Breast epithelium (tissue), 3 donors: ENCODE measurements around the gene KRIT1.

Experiments
- POLR2A ChIP-seq: fragments of 450-650 bp; IDR thresholded peaks from one replicate; pipeline ENCODE4 v1.6.1; 2016; ENCODE audit warnings: antibody characterized with exemption, mild to moderate bottlenecking, moderate library complexity
- TF ChIP-seq, protein P1 (sequence below), 3 donors: fragments of 450-650 bp; IDR thresholded peaks; one replicate each; pipeline ENCODE4 v1.5.1; 2016 to 2017; ENCODE audit warnings: antibody characterized with exemption in 3 of 3, mild to moderate bottlenecking in 3 of 3, moderate library complexity in 3 of 3

DNA sequence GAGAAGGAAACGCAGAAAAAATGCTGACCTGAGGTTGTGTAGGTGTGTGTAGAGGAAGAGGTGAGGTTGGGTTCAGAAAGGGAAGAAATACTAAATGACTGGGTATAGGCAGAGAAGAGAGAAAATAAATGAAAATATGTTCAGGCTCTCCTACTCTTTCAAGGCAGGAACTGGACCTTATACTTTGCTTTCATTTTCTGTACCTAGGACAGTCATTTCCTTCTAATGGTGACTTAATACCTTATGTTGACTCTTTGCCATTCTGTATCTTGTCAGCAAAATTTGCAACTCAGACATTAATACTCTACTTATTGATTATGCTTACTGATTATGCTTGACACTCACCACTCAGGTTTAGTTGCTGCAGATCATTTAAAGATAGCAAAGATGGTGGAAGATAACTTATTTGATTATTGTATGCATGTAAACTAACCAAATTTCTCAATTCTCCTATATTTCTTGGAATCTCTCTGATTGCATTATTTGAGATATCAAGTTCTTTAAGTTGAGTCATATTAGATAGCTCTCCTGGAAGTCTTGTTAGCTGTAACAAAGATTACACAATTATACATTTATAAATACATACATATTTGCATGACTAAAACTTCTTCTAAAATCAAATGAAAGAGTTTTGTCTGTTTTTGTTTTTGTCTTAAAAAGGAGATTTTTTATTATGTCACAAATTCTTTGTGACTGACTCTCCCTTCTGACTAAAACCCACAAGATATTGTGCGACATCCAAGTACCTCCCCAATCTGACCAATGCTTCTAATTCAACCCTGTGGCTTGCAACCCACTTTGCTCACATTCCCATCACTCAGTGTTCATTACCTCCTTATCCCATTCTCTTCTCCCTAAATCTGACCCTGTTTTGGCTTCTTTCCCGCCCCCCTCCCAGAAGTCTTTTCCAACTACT is 86.8 kb downstream of the KRIT1 start:
- TF ChIP-seq, protein P1, sequence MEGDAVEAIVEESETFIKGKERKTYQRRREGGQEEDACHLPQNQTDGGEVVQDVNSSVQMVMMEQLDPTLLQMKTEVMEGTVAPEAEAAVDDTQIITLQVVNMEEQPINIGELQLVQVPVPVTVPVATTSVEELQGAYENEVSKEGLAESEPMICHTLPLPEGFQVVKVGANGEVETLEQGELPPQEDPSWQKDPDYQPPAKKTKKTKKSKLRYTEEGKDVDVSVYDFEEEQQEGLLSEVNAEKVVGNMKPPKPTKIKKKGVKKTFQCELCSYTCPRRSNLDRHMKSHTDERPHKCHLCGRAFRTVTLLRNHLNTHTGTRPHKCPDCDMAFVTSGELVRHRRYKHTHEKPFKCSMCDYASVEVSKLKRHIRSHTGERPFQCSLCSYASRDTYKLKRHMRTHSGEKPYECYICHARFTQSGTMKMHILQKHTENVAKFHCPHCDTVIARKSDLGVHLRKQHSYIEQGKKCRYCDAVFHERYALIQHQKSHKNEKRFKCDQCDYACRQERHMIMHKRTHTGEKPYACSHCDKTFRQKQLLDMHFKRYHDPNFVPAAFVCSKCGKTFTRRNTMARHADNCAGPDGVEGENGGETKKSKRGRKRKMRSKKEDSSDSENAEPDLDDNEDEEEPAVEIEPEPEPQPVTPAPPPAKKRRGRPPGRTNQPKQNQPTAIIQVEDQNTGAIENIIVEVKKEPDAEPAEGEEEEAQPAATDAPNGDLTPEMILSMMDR (IDR thresholded peaks at IDR 0.05), result no peak
- TF ChIP-seq POLR2A, result no peak
